Measurements from ENCODE around the gene WNT9A.
A peak's percentile ranks its signal among the peaks of the same experiment; 100 is the strongest.

The WNT9A gene

DNA sequence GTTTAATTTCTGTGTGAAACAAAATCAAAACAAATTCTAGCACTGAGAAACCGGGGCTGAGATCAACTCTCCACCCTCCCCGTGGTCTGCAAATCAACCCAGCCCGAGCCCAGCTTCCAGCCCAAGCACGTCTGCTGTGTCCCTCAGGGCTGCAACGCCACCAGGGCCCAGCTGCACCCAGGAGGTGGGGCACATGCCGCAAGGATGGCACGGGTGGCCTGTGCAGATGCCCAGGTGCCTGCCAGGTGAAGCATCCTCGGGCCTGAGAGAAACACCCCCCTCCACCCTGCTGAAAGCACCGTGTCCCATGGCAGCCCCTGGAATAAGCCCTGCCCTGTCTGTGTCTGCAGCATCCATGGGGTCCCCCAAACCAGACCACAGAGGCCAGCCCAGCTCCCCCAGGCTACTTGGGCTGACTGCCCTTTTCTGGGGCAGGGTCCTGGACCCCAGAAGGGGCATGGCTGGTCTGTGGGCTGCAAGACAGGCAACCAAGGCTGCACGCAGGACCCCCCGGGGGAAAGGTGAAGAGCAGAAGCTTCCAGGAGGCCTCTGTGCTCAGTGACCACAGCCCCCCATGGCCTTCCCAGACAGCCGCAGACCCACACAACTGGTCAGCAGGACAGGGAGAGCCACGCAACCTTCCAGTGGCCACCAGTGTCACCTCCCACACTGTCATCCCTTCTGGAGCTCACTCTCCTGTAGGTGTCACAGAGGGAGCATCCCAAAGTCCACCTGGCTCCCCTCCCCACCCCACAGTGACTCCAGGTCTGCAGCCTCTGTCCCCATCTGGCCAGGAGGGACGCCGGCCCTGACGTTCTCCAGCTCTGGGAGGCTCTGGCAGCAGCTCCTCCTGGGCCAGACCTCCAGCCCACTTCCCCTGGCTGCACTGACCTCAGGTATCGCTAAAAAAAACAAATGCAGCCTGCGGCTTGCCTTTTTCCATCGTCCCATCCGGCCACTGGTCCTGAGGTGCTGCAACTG, 7.7 kb downstream of the WNT9A start:
- DNase-seq: no peak

DNA sequence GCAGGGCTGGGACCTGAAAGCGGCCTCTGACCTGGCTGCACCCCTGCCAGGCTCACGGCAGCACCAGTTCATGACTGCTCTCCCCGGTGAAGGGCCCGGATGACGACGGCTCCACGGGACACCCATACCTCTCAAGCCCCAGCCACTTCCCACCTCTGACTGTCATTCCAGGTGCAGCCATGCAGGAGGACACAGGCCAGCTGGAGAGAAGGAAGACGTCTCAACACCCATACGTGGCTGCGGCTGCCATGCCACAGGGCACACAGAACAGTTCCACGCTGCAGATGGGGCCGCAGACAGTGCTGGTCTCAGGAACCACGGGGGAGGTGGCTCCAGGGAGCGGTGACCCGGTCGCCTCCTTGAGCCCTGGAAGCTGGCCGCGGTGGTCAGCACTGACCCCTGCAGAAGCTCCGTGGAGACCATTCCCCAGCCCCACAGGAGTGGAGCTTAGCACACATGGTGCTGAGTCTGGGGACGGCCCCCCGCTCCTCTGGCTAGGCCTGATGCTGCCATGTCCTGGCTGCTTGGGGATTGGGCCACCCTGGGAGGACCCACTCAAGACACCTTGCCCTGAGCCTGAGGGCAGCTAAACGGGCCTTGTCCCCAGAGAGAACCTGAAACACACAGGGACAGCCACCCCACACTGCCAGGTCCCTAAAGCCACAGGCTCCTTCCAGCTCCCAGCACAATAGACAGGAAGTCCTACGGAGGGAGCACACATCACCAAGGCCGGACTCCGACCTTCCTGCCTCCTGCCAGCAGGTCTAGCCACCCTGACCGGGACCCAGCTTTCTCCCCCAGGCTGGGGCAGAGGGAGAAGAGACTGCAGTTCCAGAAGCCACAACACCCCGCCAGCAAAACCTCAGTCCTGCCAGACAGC, 8.6 kb downstream of the WNT9A start:
- DNase-seq: no peak

DNA sequence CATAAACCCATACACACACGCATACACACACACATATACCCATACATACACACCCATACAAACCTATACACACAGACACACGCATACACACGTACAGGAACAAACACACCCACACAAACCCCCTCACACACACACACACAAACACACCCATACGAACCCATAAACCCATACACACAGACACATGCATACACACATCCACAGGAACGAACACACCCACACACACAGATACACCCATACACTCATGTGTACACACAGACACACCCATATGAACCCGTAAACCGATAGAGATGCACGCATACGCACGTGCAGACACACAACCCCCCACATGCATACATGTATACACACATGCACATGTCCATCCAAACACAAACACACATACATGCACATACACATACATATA, 9.5 kb downstream of the WNT9A start:
- DNase-seq: no peak

DNA sequence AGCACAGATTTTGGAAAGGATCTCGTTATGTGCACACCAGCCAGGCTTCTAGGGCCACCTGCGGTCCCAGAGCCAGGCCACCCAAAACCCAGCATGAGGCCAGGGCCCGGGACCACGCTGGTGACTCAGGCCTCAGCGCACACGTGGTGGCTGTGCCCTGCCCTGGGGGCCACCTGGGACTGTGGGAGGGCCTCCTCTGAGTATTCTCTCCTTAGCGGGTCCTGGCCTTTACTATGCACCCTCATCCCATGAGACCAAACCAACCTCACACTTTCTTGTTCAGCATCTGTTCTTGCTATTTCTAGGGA, 9.9 kb downstream of the WNT9A start:
- DNase-seq: no peak

DNA sequence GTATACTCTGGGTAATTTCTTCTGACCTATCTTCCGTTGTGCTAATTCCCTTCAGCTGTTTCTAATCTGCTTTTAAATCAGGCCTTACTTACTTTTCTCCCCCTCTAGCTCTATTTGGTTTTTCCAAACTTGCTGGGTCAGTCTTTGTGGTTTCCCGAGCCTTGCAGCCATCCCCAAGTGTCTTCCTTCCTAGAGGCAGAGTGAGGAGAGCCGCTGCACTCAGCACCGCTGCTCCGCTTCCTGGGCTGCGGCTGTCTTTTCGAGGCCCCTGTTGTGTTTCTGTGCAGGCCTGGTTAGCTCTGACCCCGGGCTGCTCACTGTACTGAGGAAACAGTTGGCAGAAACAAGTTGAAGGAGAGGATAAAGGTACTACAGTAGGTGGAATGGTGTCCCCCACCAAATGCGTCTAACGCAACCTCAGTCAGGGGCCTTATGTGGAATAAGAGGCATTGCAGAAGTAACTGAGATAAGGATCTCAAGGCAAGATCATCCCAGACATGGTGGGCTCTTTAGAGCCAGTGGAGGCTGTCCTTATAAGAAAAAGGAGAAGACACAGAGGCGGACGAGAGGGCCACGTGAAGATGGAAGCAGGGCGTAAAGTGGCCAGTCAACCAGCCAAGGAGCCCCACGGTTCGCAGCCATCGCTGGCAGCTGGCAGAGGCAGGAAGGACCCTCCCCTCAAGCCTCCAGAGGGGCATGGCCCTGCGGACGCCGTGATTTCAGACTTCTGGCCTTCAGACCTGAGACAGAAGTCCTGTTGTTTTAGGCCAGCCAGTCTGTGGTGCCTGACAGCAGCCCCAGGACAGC, 10.5 kb downstream of the WNT9A start:
- no peak for DNase-seq

DNA sequence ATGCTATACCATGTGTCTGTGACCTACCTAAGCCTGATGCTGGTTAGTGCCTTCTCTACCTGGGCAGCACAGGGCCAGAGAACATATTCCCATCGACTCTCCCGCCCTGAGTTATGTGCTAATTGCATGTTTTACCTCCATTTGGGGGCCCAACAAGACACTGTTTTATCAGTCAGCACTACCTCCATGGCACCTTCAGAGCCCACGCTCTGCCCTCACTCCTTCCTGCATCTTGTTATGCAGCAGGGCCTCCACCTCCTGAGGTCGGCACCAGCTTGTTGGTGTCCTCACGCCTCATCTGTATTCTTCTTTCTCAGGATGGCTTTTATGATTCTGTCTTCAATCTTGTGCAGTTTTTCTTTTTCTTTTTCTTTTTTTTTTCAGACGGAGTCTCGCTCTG, 11.9 kb downstream of the WNT9A start:
- no peak for DNase-seq

DNA sequence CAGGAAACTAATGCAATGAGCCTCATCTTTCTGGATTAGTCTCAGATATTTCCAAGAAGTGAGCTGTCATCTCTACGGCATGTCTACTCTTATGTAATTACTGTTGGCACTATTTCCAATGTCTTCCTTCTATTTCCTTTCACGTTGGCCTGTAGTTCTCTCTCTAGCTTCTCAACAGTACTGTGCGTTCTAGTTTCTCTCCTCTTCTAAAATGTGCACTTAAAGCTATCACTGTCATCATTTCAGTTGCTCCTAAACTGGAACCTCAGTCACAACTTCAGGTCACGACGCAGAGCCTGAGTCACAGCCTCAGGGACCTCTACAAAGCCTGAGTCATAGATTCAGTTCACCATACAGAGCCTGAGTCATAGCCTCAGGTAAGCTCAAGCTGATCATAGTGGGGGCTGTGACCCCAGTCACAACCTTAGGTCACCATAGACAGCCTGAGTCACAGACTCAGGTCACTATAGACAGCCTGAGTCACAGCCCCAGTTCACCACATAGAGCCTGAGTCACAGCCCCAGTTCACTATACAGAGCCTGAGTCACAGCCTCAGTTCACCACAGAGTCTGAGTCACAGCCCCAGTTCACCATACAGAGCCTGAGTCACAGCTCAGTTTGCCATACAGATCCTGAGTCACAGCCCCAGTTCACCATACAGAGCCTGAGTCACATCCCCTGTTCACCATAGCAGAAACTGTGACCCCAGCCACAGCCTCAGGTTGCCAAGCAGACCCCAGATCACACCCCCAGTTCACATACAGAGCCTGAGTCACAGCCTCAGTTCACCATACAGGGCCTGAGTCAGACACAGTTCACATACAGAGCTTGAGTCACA, 13.0 kb downstream of the WNT9A start:
- peak; percentile 15 for DNase-seq

DNA sequence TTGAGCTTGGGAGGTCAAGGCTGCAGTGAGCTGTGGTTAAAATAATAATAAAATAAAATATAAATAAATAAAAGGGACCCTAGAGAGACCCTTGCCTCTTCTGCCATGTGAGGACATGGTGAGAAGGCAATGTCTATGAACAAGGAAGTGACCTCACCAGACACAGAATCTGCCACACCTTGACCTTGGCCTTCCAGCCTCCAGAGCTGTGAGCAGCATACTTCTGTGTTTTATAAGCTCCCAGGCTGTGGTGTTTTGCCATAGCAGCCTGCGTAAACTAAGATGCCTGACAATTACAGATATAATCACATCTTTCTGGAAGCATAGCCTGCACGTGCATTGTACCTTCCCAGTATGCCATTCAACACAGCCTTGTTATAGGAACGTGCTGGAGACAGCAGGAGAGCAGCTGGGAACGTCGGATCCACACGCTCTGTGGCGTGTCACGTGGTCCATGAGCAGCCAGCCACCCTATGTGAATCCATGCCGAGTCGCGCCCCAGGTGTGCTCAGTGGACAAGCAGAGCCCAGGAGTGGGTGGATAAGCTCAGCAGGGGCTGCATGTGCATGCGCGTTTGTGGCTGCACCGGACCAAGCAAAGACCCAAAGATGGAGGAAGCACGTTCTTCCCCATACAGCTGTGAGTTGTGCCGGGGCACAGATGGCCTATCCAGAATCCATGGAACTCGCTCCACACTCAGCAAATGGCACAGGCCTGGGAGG, 17.8 kb downstream of the WNT9A start:
- DNase-seq: no peak

DNA sequence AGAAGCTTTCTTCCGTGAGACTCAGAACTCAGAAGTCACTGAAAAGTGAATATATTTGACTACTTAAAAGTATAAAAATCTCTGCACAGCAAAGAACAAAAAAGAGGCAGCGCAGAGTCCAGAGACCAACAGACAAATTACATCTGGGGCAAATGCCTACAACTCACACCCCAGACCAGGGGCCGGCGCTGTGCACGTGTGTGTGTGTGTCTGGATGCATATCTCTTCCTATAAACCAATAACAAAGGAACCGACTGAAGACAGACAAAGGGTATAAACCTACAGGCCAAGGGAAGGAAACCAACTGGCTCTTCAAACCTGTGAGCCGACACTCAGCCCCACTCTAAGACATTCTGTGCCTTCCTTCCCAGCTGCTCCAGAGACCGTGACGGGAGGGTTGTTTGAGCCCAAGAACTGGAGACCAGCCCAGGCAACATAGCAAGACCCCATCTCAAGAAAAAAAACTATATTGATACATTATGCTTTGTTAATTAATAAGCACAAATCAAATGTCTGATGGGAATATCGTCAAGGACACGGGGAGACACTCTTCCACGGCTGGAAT, 18.8 kb downstream of the WNT9A start:
- DNase-seq: no peak

DNA sequence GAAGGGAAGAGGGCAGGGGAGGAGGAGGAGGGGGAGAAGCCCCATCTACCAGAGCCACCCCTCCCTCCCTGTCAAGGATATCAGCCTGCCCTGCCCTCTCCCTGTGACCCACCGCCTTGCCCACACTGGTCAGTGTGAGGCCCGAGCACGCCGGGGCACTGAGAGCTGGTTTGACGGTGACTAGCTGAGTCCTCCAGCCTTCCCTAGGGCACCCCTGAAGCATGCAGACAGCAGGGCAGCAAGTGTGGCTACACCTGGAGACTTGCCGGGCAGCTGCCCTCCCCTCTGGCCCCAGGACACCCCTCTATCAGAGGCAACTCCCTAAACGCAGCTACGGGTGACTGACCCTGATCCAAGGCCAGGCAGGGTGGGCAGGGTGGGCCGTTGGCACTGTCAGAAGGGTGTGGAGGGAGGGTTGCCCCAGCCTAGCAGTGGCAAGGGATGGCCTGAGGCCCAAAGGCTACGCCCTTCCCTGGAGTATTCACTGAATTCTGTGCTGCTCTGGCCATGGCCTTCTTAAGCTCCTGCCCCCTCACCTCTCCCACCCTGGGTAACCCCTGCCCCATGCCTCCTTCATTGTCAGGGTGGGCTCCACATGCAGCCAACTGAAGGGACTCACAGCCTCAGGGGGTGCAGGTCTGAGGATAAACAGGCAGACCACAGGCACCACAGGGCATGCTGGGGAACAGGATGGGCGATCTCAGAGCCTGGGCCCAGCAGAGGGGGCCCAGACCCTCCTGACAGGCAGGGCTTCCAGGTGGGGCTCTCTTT, 19.6 kb downstream of the WNT9A start:
- DNase-seq: no peak

DNA sequence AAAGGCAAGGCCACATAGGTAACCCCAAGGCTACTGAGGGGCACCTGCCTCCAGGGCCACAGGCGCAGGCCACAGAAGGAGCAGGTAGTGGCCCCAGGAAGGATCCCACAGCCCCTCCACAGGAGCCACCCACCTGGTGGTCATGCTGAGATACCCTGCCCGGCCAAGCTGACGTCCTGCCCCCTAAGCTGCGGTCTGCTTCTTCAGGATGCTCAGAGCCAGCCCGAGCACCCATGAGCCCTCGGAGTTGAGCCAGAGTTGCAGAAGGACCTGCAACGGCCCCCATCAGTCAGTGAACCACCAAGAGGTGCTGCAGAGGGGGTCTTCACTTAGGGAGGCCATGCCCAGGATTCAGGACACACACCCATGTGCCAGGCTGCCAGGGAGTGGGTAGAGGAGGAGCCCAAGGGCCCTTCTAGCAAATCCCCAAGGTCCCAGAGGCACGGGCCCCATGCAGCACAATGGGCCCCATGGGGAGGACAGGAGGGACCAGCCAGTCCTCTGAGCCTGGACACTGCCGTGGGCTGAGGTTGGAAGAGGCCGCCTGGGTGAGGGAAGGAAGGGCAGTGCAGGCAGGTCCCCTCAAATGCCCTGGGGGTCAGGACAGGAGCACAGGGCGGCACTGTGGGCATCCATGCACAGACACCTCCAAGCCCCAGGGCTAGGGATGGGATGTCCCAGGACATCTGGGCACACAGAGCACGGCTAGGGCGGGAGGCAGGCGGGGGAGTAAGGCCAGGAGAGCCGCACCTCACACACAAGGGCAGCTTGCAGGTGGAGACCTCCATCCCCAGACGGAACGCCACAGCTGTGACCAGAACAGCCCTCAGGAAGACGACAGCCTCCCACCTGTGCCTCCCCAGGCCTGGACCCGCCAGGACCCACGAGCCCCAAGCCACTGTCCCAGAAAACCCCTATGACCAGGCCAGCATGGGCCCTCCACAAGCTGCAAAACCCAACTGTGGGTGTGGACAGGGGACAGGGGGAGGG, 20.5 kb downstream of the WNT9A start:
- DNase-seq: no peak

DNA sequence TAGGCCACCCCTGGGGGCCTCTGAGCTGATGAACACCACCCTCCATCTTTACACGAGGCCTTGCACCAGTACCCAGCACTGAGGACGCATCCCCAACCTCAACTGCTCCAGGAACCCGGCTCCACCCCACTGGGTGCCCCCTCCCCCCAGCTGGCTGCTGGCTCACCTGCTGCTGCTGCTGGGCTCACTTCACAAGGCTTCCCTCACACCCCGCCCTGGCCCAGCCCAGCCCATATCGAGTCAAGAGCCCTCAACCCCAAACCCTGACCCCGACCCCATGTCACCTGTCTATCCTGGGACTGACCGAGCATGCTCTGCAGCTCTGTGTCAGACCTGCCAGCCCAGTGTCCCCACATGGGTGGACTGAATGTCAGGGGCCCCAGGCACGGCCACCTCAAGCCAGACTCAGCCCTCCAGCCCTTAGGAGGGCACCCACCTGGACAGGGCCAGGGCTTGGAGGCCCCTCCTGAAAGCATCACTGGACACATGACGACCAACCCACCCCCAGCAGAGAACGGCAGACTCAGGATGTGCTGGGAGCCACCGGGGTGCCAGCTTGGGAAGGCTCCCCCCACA, 21.4 kb downstream of the WNT9A start:
- DNase-seq: no peak

DNA sequence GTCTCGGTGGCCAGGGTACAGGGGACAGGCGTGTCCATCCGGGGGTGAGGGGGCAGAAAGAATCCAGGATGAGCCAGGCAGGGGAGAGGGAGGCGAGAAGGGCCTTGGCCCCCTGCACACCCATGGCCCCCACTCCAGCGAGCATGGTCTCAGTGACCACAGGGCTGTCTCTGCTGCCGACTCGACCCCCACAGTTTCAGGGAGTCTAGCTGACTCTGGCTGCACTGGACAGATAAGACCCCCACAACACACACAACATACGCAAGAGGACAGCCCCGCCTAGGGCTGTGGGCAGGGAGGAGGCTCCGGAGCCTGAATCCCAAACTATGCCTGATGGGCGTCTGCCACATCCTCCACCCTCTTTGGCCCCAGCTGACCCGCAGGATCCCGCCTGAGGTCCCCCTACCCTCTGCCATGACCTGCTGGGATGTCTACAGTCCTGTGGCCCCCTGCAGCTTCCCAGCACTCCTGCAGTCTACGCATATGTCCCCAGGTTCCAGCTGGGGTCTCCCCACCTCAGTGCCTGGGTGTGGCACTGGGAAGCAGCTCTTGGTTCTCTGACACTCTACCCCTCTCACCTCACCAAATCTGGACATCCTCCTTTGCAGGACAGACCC, 22.0 kb downstream of the WNT9A start:
- DNase-seq: no peak

DNA sequence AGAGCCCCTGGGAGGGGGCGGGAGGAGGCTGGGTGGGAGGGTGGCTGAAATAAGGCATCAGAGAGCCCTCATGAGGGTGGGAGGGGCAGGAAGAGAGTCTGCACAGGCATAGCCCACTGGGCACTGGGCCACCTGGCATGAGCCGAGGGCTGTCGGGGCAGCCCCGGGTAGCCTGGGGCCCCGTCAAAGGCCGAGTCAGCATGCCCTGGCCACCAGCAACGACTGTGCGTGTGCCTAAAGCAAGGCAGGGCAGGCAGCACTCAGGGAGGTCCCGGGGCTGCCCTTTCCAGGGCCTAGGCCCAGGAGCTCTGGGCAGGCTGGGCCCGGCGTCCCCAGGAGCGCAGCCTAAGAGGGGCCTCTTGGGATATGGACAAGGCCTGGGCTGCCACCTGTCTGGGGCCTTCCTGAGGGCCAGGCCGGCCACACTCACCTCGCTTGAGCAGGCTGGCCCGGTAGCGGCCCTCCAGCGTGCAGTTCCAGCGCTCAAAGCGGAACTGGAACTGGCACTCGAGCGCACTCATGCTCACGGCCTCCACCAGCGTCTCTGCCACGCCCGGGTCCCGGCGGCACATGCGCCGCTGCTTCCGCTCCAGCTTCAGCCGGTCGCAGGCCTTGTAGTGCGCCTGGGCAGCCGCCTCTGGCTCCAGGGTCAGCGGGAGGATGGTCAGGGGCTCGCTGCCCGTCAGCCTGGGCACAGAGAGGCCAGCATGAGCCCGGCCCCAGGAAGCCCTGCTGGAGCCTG, 22.7 kb downstream of the WNT9A start:
- DNase-seq: no peak

DNA sequence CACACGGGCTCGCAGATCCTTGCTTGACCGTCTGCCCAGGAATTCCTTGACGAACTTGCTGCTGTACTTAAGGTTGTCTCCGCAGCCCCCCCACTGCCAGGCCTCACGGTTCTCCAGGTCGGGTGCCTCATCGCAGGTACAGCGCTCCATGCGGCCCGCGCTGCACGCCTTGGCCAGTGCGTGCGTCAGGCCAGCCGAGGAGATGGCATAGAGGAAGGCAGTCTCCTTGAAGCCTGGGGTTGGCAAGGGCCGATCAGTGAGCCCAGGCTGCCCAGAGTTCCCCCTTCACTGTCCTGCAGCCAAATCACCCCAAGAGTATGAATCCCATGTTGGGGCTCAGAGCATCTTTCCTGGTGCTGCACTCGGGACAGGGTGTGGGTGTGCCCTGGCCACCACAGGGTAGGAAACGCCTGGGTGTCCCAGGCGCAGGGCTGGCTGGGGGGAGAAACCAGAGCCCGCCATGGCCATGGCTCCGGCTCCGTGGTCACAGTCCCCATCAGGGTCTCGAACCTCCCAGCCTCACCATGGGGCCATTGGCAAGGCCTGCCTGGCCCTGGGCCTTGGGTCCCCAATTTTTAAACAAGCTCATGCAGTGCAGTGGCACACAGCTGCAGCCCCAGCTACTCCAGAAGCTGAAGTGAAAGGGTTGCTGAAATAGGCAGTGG, 23.4 kb downstream of the WNT9A start:
- no peak for DNase-seq

DNA sequence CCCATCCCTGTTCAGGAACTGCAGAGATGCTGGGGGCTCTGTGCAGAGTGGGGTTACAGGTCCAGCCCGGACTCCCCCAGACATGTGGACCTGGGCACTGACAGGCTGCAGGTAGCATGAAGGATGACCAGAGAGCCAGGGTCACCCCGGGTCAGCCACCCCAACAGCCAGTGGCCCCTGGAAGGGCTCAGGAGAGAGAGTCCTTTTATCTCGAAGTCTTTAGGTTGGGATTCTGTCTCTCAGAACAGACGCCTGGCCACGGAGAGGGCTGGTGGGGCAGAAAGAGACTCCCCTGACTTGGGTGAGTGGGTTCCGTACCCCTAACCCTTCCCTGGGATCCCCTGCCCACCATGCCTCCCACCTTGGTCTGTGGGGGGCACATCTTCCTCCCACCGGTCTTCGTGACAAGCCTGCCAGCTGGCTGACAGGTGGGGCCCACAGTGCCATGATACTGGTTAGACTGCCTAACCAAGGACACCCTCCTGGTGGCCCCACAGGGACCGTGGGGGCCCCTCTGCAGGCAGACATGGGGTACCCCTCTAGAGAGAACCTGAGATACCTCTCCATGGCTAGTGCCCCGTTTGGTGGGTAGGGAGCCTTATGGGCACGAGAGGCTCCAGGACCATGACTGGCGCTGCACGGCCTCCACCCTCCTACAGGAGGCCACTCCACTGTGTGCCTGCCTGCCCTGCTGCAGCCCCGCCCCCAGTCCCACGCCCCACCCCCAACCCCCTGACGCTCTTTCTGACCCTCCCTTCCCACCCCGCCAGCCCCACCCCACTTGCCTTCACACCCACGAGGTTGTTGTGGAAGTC, 24.2 kb downstream of the WNT9A start:
- DNase-seq: no peak
